CD4-positive, alpha-beta T cell treated with Interleukin-15 for 4 hours (primary cell): ENCODE results near the gene FBXL17.

Experiments
- DNase-seq: peaks from one replicate; pipeline ENCODE4 v3.0.0-alpha.2; 2020; ENCODE audit warnings: low spot score

FBXL17 gene

GRCh38 chr5:107951309-107951708 is 430.6 kb downstream of the FBXL17 start:
- DNase-seq = no peak

- no peak for DNase-seq
These were observed 431.1 kb downstream of the FBXL17 start for GRCh38 chr5:107950776-107951175.

- DNase-seq = no peak
These were observed 432.1 kb downstream of the FBXL17 start for GRCh38 chr5:107949688-107950341.

GRCh38 chr5:107948377-107948776 is 433.5 kb downstream of the FBXL17 start:
- DNase-seq = no peak

GRCh38 chr5:107945061-107945460 is 436.8 kb downstream of the FBXL17 start:
- no peak for DNase-seq

GRCh38 chr5:107943923-107944322 is 438.0 kb downstream of the FBXL17 start:
- no peak for DNase-seq

GRCh38 chr5:107941036-107941435 is 440.9 kb downstream of the FBXL17 start:
- no peak for DNase-seq

GRCh38 chr5:107937651-107938355 is 444.1 kb downstream of the FBXL17 start:
- no peak for DNase-seq

GRCh38 chr5:107937204-107937603 is 444.7 kb downstream of the FBXL17 start:
- no peak for DNase-seq

GRCh38 chr5:107936515-107936914 is 445.4 kb downstream of the FBXL17 start:
- DNase-seq = no peak

- DNase-seq = no peak
These were observed 446.3 kb downstream of the FBXL17 start for GRCh38 chr5:107935645-107936044.

GRCh38 chr5:107933326-107933725 is 448.6 kb downstream of the FBXL17 start:
- DNase-seq = no peak

GRCh38 chr5:107930891-107931290 is 451.0 kb downstream of the FBXL17 start:
- no peak for DNase-seq

GRCh38 chr5:107930092-107930491 is 451.8 kb downstream of the FBXL17 start:
- DNase-seq = no peak

GRCh38 chr5:107929080-107929479 is 452.8 kb downstream of the FBXL17 start:
- DNase-seq = no peak

GRCh38 chr5:107926121-107926520 is 455.8 kb downstream of the FBXL17 start:
- DNase-seq = no peak

- DNase-seq = no peak
These were observed 456.7 kb downstream of the FBXL17 start for GRCh38 chr5:107925200-107925599.

- DNase-seq = no peak
These were observed 461.9 kb downstream of the FBXL17 start for GRCh38 chr5:107919969-107920368.

GRCh38 chr5:107919361-107919760 is 462.5 kb downstream of the FBXL17 start:
- DNase-seq = no peak

GRCh38 chr5:107917983-107918382 is 463.9 kb downstream of the FBXL17 start:
- DNase-seq = no peak

- no peak for DNase-seq
These were observed 464.9 kb downstream of the FBXL17 start for GRCh38 chr5:107916731-107917725.

GRCh38 chr5:107915176-107915812 is 466.6 kb downstream of the FBXL17 start:
- DNase-seq = no peak
